Embryonic facial prominence (tissue), 1 donor: ENCODE results near the gene NFIA.

ENCODE experiments used
- DNase-seq: peaks from one replicate; pipeline ENCODE4 v3.0.0-alpha.2; 2016; ENCODE audit errors: extremely low spot score

Gene NFIA

GRCh38 chr1:61297887-61298286, 215.5 kb downstream of the NFIA start:
- no peak for DNase-seq

- DNase-seq = no peak
These were observed 217.1 kb downstream of the NFIA start for GRCh38 chr1:61299463-61299862.

GRCh38 chr1:61300899-61301298, 218.5 kb downstream of the NFIA start:
- DNase-seq = no peak

- DNase-seq = peak; percentile 12
These were observed 219.7 kb downstream of the NFIA start for GRCh38 chr1:61301824-61302657.

- DNase-seq = no peak
These were observed 225.2 kb downstream of the NFIA start for GRCh38 chr1:61307422-61308142.

GRCh38 chr1:61310057-61310456, 227.7 kb downstream of the NFIA start:
- DNase-seq = no peak

GRCh38 chr1:61310538-61310937, 228.2 kb downstream of the NFIA start:
- no peak for DNase-seq

- DNase-seq = no peak
These were observed 231.6 kb downstream of the NFIA start for GRCh38 chr1:61313906-61314422.

GRCh38 chr1:61315011-61315410, 232.7 kb downstream of the NFIA start:
- DNase-seq = no peak

- DNase-seq = no peak
These were observed 234.1 kb downstream of the NFIA start for GRCh38 chr1:61316493-61316892.

- DNase-seq = no peak
These were observed 236.2 kb downstream of the NFIA start for GRCh38 chr1:61318319-61319125.

- DNase-seq = no peak
These were observed 238.2 kb downstream of the NFIA start for GRCh38 chr1:61320575-61320974.

- no peak for DNase-seq
These were observed 239.8 kb downstream of the NFIA start for GRCh38 chr1:61322008-61322744.

- DNase-seq = no peak
These were observed 240.4 kb downstream of the NFIA start for GRCh38 chr1:61322769-61323168.

GRCh38 chr1:61323681-61324328, 241.4 kb downstream of the NFIA start:
- DNase-seq = no peak

- no peak for DNase-seq
These were observed 244.4 kb downstream of the NFIA start for GRCh38 chr1:61326713-61327112.

GRCh38 chr1:61327436-61327835, 245.1 kb downstream of the NFIA start:
- DNase-seq = no peak

- DNase-seq = no peak
These were observed 247.2 kb downstream of the NFIA start for GRCh38 chr1:61329556-61329955.

GRCh38 chr1:61330018-61330417, 247.7 kb downstream of the NFIA start:
- DNase-seq = no peak

GRCh38 chr1:61330571-61330970, 248.2 kb downstream of the NFIA start:
- no peak for DNase-seq
